HG03457 (cell line): ENCODE measurements around the gene TP53BP2.
"Not testable (repeated sequence)": the region's sequence is repeated elsewhere in the genome, so short reads cannot be mapped to it uniquely, and the experiment has no call there.

Experiments
- ATAC-seq: cut with Tn5 transposase; IDR thresholded peaks from one replicate; pipeline ENCODE4 v1.9.1; 2021; ENCODE audit warnings: moderate number of reproducible peaks; ENCODE audit not compliant: unreplicated experiment

Gene TP53BP2

DNA sequence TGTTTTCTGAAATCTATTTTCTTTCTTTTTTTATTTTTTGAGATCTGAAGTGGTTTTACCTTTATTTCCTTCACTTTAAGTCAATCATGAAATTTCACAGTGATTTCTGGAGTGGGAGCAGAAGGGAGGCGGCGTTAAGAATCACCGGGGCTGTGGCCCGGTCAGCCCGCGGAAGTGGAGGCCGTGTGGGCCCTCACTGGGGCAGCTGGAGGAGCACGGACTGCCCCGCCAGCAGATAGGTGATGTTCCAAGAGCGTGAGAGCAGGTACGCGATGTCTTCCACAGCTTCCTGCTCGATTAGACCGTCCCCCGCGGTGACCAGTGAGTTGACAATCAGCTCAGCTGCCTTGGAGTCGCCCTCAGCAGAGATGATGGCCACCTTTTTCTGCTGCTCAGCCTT lies 10.6 kb upstream of the TP53BP2 start:
- no peak for ATAC-seq

DNA sequence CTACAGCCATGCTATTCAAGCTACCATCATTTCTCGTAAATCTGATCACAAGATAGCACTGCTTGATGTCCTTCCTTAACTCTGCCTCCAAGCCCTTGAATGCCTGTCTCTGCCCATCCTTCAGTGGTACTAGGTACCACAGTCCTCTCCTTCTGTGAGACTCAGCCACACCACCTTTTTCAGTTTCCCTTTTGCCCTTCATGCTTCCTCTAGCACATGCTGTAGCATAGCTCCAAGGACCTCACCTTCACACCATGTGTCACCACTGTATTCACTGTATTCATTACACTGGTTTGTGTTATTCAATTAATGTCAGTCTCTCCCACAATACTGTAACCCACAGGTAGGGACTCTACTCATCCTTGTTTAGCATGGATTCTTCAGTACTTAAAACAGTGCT lies 8.0 kb upstream of the TP53BP2 start:
- no peak for ATAC-seq

DNA sequence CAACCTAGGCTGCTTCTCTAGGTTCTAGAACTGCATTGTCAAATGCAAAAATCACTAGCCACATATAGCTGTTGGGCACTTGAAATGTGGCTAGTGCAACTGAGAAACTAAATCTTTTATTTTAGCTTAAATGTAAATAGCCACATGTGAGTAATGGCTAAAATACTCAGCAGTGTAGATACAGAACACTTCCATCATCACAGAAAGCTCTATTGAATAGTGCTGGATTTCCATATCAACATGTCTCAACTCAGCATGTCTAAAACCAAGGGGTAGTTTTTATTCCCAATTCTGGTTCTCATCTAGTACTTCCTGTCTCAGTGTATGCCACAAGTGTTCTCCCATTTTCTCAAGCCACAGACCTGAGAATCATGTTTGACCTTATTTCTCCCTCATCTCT lies 7.5 kb upstream of the TP53BP2 start:
- ATAC-seq = no peak

DNA sequence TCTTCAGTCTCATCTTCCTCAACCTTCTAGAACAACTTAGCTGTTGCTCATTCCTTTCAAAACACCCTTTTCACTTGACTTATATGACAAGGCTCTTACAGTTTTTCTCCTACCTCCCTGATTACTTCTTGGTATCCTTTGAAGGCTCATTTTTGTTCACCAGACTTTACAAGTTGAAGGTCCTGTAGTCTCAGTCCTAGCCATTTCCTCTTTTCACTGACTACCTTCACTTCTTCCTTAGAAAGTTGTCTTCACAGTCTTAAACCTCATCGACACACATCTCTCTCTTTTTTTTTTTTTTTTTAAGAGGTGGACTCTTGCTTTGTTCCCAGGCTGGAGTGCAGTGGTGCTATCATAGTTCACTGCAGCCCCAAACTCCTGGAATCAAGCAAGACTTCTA lies 6.6 kb upstream of the TP53BP2 start:
- ATAC-seq = no peak

DNA sequence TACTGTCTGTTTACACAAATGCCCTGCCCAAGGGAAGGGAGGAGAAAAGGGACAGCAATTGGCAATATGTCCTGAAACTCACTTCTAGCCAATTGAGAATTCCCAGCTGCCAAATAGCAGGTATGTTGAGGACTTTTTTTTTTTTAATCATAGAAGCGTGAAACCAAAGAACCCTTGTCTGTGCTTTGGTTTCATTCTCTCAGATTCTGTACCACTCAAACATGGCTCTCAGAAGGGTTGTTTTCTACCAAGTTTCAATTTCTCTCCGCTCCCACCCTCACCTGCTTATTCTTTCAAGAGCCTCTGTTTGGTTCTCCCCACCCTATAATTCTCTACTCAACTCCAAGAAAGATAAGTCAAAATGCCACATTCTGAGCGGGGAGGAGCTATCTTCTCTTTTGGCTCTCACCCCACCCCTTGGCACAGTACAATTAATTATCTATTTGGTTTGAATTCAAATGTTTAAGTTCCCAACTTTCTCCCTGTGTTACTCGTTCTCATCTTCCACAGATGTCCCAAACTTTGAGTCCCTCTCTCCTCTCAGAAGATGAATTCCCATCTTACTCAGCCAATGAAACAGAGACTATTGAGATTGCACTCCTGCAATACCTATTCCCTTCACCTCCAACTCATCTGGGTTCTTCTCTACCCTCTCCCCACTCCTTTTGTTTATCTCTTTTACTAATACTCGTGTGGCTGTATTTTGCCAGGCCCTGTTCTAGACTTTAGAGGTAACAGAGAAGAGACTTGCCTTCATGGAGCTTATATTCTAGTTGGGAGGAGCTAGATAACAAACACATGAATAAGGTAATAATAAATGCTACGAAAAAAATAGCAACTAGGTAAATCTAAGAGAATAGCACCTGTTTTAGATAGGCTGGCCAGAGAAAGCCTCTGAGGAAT lies 3.9 kb upstream of the TP53BP2 start:
- ATAC-seq = no peak

DNA sequence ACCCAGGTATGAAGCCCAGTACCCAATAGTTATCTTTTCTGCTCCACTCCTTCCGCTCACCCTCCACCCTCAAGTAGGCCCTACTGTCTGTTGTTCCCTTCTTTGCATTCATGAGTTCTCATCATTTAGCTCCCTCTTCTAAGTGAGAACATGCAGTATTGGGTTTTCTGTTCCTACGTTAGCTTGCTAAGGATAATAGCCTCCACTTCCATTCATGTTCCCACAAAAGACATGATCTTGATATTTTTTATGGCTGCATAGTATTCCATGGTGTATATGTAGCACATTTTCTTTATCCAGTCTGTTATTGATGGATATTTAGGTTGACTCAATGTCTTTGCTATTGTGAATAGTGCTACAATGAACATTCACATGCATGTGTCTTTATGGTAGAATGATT lies 2.8 kb upstream of the TP53BP2 start:
- ATAC-seq = no peak

DNA sequence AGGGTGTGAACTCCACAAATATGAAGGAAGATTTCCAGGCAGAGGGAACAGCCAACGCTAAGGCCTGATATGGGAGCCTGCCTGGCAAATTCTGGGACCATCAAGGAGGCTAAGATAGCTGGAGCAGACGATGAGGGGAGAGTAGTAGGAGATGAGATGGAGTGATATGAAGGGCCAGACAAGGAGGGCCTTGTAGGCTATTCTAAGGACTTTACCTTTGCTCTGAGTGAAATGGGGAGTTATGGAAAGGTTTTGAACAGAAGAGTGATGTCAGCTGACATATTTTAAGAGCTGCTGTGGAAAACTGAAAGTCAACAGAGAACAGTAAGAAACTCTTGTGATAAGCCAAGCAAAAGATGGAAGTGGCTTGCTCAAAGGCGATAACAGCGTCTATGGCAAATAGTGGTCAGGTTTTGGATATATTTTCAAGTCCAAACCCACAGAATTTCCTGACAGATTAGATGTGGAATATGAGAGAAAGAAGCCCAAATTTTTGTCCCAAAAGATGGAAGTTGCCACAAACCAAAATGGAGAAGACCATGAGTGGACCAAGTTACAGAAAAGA lies 2.1 kb upstream of the TP53BP2 start:
- no peak for ATAC-seq

DNA sequence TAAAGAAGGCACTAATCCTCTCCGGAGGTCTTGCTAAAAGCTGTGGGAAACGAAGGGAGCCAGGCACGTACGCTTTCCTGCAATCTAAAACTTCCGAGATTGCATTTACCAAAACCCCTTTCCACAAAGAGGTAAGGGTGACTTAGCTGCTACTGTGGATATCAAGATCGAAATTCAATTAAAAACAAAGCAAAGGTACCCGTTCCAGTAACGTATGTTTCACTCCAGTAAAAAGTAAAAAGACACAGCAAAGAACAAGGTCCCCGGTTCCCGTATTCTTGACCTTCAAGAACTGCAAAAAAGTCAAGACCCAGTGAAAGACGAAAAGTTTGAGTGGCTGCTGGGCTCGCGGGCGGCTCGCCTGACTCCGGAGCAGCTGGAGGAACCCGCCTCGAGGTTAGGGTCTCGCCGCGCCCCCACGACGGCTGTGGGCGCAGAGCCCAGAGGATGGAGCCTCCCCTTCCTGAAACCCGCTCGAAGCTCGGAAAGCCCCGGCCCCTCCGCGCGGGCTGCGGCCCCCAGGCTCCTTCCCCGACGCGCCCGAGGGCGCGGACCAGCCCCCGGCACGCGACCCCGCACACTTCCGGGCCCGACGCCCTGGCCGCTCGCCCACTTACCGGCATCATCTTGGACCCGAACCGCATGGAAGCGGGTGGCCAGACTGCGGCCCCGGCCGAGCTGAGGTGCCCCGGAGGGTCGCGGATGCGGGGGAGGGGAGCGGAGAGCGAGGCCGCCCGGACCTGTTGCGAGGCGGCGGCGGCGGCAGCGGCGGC lies 524 bp downstream of the TP53BP2 start:
- peak; percentile 27 for ATAC-seq

DNA sequence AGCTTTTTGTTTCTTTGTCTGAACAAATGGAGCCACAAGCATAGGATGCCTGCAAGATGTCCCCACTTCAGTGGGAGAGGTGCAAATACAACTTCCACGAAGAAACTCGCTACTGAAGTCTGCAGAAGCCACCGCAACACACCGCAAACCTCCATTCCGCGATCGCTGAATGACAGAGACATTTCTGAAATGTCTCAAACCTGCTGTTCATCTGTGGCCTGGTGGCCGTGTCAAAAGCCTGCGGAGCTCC lies 1.0 kb downstream of the TP53BP2 start:
- ATAC-seq = no peak

DNA sequence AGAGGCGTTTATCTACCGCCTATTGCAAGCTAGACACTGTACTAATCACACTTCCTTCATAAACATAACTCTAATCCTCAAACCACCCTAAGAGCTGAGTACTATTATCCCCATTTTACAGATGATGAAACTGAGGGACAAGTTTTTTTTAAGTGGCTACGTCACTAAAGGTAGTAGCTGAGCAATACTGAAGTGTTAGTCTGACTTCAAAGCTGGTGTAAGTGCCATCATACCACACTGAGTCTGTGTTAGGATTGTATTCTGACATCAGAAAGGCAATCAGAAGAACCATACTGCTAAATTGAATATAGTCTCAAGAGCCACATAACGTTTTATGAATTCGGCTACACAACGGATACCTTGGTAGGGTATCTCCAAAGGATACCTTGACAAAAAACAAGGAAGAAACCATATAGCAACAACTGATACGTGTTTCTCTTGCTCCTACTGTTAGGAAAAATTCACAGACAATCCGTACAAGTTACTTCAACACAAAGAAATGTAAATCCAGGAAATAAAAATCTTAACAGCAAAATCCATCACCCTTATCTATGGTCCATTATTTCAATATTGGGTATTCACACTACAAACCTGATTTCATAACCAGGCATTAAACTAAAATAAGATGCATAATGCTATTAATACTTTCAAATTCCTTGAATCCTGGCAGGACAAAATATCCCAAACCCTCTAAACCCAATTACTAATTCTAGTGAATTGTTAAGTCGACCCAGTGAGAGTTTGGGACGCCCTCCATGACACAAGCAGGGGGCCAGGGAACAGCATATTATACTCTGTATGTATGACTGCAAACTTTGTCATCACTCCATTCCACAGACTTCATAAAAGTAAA lies 1.6 kb downstream of the TP53BP2 start:
- no peak for ATAC-seq

DNA sequence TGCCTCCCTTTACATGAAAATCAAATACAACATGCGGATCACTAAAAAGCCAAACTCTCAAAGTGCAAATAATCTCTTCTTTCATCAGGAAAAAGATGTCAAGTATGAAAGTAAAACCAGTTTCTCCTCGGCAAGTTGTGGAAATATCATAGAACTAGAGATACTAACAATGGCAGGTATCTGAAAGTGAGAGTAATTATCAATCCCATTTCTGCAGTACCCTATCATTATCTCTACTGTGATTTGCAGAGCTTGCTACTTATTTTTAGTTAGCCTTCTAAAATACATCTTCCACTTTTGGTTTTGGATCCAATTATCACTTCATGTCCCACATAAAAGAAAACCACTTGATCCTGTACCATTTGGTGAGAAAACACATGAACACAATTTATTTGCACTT lies 3.0 kb downstream of the TP53BP2 start:
- ATAC-seq = no peak

DNA sequence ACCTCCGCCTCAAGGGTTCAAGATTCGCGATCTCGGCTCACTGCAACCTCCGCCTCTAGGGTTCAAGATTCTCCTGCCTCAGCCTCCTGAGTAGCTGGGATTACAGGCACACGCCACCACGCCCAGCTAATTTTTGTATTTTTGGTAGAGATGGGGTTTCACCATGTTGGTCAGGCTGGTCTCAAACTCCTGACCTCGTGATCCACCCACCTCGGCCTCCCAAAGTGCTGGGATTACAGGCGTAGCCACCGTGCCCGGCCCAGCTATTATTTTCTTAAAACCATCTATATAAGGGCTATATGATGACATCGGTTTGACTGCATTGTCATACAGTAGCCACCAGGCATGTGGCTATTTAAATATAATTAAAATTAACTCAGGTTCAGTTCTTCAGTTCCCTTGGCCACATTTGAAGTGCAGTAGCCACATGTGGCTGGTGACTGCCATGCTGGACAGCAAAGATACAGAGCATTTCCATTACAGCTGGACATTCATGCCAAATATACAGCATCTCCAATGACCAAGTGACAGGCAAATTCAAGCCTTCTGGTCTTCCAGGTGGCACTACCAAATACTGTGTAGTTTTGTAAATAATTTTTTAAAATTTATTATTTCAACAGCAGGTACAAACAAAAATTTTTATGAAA lies 3.6 kb downstream of the TP53BP2 start:
- ATAC-seq = not testable (repeated sequence)

DNA sequence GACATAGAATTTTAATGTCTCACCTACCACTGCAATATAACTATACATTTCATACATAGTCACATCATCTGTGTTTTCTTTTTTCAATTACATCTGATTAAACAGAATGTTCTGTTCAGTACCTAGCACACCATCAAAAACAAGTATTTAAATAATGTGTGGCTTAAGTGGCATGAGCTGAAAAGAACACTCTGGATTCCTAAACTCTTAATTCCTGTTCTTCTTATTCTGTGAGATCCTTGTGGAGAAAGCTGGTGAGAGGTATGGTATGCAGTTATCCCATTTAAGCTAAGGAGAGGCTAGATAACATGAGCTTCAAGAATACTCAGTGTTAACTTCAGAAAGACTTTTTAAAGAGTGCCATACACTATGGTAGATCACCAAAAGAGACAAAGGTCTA lies 5.5 kb downstream of the TP53BP2 start:
- ATAC-seq = no peak

DNA sequence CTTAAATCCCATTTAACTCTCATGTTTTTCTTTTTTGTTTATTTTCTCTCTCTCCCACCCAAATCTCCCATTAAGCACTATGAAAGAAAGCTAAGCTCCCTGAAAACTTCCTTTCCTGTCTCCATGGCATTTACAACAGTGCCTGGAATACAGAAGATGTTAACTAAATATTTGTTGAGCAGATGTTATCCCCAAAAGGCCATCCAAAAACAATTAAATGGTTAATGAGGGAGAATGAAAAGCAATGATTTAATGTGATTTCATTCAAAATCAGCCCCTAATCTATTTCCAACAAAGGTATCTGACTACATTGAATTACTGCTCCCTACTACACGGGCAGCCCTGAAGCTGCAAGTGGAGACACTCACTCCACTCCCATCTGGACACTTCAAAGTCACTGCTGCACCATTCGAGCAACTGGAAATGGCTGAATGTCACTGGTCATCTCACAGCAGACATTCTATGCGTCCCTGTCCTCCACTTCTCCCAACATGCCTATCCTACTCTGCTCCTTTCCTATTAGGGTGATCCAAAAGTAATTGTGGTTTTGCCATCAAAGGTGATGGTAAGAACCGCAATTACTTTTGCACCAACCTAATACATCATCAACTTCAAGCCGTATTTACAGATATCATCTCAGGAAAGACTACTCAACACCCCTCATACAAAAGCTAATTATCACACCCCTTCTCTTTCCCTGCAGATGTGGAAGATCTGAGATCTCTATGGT lies 7.5 kb downstream of the TP53BP2 start:
- ATAC-seq = no peak

DNA sequence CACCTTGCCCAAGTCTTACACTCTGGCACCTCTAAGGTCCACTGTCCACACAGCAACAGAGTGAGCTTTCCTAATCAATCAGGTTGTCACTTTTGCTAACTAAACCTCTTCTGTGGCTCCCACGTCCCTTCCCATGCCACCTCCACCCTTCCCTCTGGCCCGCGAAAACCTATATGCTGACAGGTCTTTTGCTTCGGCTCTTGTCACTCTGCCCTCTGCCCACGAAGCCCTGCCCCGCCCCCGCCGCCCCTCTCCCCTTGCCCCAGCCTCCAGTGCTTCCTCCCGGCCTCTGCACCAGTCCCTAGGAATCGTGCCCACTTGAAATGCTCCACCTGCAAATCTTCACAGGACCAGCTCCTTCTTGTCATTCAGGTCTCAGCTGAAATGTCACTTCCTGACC lies 8.1 kb downstream of the TP53BP2 start:
- ATAC-seq = no peak

DNA sequence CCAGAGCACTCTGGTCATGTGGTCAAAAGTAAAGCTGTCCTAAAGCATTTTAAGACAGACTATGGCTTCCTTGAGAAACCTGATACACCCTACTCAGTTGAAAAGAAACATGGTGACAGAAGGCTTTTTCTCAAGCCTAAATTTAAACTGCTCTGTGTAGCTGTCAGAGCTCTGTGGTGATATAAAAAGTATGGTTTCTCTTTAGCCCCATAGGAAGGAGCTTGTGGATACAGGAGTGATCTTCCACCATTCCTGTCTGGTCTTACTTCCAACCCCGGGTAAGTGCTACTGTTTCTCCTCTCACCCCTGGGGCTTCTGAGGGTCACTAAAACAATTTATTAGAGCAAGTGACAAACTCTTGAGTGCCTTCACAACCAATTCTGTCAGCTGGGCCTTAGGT lies 8.5 kb downstream of the TP53BP2 start:
- no peak for ATAC-seq

DNA sequence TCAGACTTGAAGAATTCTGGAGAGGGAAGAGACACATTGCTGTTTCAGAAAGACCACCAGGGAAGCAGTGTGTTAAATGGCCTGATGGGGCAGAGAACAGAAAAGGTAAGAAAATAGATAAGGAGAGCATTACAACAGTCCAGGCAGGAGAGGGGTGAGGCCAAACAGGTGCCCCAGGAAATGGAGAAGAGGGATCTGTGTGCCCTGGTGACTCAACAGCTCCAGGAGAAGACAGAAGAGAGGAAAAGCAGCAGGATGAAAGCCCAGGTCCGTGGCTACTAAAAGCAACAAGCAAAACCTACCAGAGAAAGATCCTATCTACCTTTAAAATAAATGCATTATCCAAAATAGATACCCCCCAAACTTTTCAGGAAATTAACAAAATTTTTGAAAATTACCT lies 9.2 kb downstream of the TP53BP2 start:
- ATAC-seq = no peak

DNA sequence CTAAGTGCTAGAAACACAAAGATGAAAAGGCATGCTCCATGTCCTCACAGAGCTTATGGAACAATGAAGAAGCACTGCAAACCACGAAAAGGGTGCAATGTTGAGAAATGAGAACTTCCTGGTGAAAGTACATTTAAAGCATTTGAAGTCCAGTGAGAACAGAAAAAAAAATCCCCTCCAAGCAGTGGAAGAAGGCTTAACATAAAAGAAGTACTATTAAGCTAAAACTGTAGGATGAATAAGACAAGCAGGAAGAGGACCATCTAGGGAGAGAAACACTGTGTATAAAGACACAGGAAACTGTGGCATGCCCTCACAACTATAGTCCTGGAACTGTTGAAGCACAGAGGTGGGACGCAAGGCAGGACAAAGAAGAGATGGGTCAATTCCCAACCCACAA lies 10.0 kb downstream of the TP53BP2 start:
- no peak for ATAC-seq

DNA sequence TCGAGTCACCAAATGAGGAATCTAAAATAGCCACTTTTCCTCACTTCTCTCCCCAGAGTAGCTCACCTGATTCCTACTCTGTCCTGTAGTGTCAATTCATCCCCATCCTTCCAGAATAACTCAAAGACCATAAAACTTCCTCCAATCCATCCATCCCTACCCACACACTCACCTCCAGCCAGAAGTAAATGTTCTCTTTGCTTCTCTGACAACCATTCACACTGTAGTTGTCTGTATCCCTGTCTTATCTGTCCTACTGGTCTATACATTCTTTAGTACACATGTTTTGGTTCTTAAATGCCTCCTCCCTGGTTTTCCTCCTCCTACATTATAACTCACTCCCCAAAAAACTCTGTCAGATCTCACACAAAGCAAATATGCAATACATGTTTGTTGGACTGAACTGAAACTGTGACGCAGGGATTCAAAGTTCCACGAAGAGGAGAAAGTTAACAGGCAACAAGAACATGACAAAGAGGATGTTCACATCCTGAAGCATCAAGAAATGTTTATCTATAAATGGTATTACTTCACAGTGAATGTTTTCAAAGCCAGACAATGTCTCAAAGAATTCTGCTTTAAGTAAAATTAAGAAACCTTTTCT lies 11.0 kb downstream of the TP53BP2 start:
- ATAC-seq = no peak

DNA sequence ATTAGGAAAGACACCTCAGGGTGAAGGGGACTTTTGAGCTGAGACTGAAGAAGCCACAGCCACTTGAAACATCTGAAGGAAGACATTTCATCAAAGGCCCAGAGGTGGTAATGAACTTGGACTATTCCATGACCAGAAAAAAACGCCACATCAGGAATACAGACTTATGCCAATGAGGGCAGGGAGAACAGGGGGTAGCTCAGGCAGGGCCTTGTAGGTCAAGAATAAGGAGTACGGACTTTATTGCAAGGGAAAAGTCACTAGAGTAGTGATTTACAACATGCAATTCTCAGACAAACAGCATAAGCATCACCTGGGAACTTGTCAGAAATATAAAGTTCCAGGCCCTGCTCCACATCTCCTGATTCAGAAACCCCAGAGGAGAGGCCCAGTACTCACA lies 11.8 kb downstream of the TP53BP2 start:
- no peak for ATAC-seq
